DMS79 (cell line): ENCODE data around the gene SIVA1.
"Not testable (repeated sequence)": the region's sequence is repeated elsewhere in the genome, so short reads cannot be mapped to it uniquely, and the experiment has no call there.

Experiments
- DNase-seq: peaks from one replicate; lab custom pipeline; 2025; lab: John Stamatoyannopoulos, UW

The SIVA1 gene

GRCh38 chr14:104721505-104722431, 31.2 kb upstream of the SIVA1 start:
- no peak for DNase-seq

DNA sequence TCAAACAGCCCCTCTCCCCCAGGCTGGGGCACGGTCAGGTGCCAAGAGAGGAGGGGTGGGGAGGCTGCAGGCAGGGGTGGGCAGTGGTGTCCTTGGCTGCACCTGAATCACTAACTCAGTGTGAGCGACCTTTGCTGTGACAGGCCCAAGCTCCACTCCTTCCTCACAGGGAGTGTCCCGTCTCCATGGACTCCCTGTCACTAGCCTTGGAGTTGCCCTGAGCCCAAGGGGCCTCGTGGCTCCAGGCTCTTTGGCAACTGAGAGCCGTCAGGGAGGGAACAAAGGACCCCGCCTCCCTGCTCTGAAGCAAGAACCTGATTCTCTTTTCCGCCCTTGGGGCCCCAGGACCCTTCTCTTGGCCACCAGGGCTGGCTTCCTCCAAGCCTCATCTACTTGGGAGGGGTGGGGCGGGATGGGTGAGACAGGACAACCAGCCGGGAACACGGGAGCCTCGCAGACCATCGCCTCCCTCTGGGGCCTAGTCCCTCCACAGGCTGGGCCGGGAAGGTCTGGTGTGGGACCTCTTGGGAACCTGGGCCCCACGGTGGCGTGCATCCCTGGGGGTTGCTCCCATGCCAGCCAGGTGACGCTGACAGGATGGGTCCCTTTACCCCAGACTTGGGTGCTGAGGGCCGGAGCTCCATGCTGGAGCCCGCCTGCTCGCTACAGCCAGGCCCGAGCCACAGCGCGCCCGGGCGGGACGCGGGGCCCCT, 29.9 kb upstream of the SIVA1 start:
- DNase-seq = no peak

DNA sequence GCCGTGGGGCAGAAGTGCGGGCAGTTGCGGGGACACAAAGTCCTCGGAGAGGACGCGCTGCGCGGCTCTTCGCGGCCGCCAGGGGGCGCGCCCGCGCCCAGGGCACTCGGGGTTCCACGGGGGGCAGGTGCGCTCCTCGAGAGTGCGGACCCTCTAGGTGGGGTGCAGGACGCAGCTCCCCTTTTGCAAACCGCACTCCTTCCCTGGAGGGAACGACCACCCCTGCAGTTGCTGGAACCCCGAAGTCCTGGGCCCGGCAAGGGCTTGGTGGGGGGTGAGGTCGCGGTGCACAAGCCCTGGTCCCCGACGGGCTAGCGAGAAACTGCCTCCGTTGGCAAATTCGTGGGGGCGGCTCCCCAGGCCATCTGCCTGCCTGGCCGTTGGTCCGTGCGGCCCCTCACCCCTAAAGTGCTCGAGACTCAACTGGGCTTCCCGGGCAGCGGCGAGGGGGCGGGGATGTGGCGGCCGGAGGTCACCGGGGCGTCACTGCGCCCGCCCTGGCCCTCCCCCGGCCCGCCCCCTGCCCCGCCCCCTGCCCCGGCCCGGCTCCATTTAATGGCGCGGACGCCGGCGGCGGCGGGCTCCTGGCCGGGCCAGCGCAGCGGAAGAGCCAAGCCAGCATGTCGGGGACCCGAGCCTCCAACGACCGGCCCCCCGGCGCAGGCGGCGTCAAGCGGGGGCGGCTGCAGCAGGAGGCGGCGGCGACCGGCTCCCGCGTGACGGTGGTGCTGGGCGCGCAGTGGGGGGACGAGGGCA, 29.1 kb upstream of the SIVA1 start, which contains the start of gene ADSS1:
Gene ADSS1 (plus strand): TSS at position 579 of the 756 bp plus-strand sequence. CDS start 42 bp downstream, at position 621.
- no peak for DNase-seq

GRCh38 chr14:104724407-104724980, 28.5 kb upstream of the SIVA1 start:
- no peak for DNase-seq

DNA sequence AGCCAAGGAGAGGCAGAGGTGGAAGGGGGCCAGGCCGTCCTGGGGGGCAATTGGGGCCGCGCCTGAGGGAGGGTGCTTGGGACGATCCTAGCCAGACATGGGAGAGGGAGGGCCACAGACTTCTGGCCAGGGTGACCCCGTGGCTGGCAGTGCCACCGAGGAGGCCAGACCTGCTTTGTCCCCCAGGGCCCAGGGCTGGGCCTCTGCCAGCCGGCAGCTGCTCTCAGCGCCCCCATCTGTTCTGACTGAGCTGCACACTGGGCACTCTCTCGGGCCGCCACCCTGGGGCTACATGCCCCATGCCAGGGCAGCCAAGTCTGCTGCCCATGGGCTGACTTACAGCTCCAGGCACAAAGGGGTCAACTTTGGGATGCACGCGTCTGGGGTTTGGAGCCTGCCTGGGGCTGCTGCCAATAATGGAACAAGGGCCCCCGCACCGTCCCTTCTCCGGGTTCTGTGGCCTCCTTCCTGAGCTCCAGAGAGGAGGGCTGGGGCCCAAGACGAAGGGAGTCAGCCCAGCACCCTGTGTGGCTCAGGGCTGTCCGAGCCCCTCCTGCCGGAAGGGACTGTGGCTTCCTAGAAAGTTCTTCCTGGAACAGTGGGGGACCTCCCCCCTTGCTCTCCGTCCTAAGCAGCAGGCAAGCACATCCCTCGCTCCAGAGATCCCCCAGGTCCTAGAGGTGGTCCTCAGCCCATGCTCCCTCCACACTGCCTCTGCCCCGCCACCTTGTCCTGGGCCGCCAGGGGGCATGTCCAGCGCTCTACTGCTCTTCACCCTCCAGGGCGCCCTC, 27.8 kb upstream of the SIVA1 start:
- no peak for DNase-seq

- no peak for DNase-seq
Measured at GRCh38 chr14:104725772-104726548, 27.0 kb upstream of the SIVA1 start.

- DNase-seq = no peak
Measured at GRCh38 chr14:104726600-104727451, 26.1 kb upstream of the SIVA1 start.

DNA sequence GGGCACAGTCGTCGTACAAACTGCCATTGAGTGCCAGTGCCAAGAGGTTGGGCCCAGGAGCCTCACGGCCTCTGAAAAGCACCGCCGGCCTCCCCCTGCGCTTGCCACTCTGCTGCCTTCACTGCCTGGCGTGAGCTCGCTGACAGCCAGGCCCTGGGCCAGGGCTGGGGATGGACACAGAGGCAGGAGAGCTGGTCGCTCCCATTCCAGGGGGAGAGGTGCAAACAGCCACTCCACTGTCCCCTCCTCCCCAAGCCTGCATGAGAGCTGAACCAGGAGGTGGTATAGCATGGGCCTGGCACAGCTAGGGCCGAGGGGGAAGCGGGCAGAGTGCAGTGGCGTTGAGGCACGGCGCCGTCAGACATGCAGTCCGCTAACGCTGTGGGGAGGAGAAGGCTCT, 24.3 kb upstream of the SIVA1 start:
- DNase-seq = no peak

DNA sequence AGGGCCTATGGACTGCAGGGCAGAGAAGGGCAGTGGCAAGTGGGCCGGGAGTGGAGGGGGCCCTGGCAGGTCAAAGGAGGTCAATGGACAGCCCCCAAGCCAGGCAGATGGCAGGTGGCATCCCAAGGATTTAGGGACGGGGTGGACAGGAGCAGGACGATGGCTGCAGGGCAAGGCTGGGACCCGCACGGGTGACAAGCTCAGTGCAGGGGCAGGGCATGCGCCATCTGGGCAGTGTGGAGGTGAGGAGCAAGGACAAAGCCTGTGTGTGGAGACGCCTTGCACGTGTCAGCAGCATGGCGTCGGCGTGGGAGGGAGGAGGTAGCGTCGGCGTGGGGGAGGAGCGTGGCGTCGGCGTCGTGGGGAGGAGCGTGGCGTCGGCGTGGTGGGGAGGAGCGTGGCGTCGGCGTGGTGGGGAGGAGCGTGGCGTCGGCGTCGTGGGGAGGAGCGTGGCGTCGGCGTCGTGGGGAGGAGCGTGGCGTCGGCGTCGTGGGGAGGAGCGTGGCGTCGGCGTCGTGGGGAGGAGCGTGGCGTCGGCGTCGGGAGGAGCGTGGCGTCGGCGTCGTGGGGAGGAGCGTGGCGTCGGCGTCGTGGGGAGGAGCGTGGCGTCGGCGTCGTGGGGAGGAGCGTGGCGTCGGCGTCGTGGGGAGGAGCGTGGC, 23.6 kb upstream of the SIVA1 start:
- not testable (repeated sequence) for DNase-seq

DNA sequence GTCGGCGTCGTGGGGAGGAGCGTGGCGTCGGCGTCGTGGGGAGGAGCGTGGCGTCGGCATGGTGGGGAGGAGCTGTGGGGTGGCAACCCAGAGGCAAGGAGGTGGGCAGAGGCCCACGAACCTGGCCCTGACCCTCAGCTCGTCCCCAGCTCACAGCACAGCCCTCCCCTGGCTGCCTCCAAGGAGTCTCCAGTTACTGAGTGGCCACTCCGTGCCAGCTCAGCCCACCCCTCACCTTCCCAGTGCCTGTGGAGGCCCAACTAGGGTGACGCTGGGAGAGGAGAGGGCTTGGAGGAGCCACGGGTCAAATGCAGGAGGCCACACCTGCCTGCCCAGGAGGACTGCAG, 23.1 kb upstream of the SIVA1 start:
- no peak for DNase-seq

GRCh38 chr14:104730487-104730886, 22.5 kb upstream of the SIVA1 start:
- no peak for DNase-seq

DNA sequence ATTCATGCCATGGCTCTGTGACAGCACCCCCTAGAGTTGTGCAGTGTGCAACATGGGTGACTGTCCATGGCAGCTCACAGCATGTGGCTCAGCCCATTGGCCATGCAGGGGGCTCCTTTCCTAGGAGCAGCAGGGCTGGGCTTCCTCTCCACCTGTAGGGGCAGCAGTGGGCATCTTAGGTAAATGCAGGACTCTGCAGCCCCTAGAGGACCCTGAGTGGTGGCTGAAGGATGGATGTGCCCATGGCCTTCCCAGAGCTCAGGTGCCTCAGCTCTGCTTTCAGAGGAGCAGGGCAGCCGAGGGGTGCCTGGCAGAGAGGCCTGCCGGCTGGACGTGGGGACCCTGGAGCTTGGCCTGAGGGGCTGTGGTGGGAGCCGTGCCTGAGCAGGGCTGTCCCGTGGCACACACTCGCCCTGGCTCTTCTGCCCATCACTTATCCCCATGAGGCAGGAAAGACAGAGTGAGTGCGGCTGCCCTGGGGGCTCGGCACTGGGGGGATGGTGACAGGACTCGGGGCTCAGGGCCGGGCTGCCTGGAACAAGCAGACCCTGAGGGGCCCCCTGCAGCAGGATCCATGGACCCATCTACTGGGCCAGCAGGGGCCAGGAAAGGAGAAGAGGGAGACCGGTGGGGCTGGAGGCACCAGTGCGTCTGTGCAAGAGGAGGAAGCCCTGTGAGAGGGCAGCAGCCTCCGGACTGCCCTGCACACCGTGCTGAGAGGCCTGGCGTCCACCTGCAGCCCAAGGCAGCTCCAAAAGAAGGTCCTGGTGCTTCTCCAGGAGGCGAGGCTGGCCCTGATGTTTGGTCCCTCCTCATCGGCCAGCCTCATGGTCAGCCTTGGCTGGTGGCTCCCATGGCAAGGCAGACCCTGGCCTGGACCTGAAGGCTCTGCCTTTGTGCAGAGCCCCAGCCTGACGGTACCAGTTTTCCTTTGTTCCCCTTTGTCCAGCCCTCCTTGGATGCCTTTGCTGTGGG, 21.3 kb upstream of the SIVA1 start:
- DNase-seq = no peak

DNA sequence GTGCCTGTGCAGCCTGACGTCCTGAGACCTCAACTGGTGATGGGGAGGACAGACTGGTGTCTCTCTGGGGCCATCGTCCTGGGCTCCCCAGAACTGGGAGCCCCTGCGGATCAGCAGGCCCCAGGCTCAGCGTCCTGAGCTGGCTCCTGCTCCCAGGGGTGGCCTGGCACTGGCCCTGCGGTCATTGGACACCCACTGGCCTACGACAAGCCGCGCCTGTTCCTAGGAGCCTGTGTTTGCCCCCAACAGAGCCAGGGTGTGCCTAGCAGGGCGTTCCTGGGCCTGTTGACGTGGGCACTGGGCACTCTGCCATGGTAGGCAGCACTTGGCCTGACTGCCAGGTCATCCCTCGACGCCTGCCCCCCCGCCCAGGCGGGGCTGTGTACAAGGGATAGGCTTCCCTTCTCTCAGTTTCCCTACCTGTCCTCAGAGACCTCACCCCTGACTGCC, 20.6 kb upstream of the SIVA1 start:
- DNase-seq = no peak

DNA sequence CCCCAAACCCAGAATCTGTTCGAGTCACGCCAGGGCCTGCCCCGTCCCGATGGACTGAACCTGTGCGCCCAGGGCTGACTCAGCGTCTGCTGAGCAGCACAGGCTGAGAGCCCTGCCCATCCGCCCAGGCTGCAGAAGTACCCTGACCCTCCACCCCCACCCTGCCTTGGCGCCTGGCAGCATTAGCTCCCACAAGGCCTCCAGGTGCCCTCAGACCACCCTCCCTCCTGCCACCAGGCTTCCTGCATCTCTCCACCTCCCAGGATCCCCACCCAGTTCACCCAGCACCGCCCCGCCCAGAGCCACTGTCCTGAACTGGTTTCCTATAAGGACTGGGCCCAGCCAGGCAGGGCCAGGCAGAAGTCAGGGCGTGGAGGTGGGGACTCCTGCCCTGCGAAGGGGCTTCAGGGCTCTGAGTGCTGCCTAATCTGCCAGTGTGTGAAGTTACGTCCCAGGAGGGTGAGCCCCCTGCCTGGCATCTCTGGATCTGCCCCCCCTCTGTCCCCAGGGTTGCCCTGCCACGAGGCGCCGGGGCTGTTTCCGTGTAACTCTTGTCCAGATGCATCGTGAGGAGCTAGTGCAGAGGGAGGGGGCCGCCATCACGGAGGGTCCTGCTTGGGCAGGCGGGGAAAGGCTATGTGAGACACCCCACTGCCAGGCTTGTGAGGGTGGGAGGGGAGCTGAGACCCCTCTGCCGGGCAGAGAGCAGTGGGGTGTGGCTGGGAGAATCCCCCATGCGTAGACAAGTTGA, 19.8 kb upstream of the SIVA1 start:
- no peak for DNase-seq

DNA sequence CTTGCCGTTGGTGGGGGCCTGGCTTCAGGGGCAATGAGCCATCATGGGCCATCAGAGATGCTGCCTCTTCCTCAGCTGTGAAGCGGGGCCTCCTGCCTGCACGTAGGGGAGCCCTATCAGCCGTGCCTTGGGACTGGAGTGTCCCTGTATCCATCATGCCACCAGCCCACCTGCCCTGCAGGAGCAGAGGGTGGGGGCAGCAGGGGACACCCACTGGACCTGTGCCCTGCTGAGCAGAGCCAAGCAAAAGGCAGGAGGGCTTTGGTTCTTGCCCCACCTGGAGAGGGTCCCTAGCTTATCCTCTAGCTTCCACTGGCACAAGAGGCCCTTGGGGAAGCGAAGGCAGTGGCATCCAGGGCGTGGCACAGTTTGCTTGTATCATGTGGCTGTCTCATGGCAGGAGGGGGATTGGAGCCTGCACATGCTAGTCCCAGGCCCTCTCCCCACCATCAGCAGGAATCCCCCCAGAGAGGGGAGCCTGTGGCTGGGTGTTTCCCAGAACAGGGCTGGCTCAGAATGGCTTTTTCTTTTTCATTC, 18.8 kb upstream of the SIVA1 start:
- DNase-seq = no peak

DNA sequence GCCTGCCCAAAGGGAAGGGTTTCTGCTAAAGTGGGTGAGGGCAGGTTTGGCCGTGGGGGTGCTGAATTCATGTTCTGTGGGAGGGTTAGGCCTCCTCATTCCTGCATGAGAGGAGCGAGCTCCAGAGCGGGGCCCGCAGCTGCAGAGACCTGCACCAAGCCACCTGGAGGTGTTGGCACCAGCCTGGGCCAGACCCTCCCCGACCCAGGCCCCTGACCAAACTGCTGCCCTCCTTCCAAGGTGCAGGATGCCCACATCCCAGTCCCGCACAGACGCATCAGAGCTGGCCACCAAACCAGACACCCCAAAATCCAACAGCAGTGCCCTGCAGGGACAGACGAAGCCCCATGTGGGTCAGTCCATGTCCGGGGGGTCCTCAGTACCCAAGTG, 18.4 kb upstream of the SIVA1 start:
- no peak for DNase-seq
